HEK293T (cell line): ENCODE data around the gene PPM1N.

ENCODE experiments used
- ARNT ChIP-seq: fragments of 450-650 bp; IDR thresholded peaks from 2 replicates; pipeline ENCODE4 v1.6.1; 2017; ENCODE audit warnings: mild to moderate bottlenecking
- FOXK2 ChIP-seq: fragments of 450-650 bp; IDR thresholded peaks from 2 replicates; pipeline ENCODE4 v1.6.1; 2016; ENCODE audit warnings: mild to moderate bottlenecking
- HDGF ChIP-seq: fragments of 450-650 bp; IDR thresholded peaks from 2 replicates; pipeline ENCODE4 v1.6.1; 2017; ENCODE audit warnings: antibody characterized with exemption, borderline replicate concordance
- NFRKB ChIP-seq: fragments of 450-650 bp; IDR thresholded peaks from 2 replicates; pipeline ENCODE4 v1.6.1; 2016; ENCODE audit warnings: mild to moderate bottlenecking, moderate library complexity
- SP1 ChIP-seq: fragments of 450-650 bp; IDR thresholded peaks from 2 replicates; pipeline ENCODE4 v1.6.1; 2017

DNA sequence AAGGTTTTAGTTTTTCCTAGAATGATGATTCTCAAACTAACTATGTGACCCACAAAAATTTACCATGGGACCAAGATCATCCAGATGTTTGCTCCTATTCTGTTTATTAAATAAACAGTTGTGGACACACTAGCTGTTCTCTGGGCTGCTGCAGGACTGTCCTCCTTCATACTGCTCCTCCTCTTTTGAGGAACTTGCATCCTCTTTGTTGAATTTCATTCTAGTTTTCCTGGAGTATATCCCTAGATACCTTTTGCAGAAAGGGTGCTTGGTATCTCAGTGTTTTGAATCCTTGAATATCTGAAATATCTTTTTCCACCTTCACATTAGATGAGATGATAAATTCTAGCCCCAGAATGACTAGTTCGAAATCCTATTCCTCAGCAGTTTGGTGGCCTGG is 33.1 kb downstream of the PPM1N start:
- TF ChIP-seq FOXK2, result no peak
- TF ChIP-seq HDGF, result no peak
- TF ChIP-seq ARNT, result no peak
- no peak for TF ChIP-seq SP1
- TF ChIP-seq NFRKB, result no peak
